ENCODE measurements around the gene TMEM132E. TPM values are rescaled to one million over a fixed set of nuclear protein-coding genes. Genes with fewer than 3 reads are reported as not detected.

TMEM132E gene
- total RNA-seq, 4 donors from 2014 or later = 0.11 to 0.13 TPM; not detected in 2

DNA sequence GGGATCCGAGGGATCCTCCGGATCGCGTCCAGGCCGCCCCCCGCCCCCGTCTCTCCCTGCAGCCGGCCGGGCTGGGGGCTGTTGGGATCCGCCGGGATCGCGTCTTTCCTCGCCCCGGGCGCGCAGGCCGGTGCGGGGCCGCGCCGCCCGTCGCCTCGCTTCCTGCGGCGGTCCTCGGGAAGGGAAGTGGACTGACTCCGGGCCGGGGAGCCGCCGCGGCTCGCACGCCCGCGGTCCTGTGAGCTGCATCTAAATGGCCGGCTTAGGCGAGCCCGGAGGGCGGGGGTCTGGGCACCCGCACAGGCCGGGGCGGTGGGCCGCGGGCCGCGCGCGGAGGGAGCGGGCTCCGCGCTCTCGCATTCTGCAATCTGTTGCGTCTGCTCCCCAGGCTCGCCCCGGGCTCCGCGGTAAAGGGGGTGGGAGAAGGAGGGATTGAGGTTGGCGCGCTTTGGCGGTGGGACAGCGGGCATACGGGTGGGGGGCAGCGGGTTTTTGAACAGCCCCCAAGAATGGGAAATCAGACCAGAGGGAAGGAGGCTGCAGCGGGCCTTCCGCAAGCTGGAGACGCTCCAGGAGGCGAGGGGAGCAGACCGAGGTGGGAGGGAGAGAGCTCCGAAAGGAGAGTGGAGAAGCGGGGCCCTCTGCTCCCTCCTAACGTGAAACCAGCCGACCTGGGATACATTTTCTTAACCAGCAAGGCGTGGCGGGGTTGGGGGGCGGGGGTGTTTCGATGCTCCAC, 2.2 kb downstream of the TMEM132E start:
- H3K4me3 ChIP-seq (replicated peaks in 1 of 3) = peak overlapping the region in 1 of 3 donors; percentile 30
- peaks cover 27 to 30% of the 10 kb centered on the region in 2 donors for H3K4me1 ChIP-seq
- DNase-seq = no peak
- no peak overlapping the region for H3K27ac ChIP-seq
- WGBS, 2 donors = 1% methylated on average over 31 to 35 of the region's 78 CpGs
- intact Hi-C loops (cut with DNase I) = no loop called here
- TF ChIP-seq, protein P1, sequence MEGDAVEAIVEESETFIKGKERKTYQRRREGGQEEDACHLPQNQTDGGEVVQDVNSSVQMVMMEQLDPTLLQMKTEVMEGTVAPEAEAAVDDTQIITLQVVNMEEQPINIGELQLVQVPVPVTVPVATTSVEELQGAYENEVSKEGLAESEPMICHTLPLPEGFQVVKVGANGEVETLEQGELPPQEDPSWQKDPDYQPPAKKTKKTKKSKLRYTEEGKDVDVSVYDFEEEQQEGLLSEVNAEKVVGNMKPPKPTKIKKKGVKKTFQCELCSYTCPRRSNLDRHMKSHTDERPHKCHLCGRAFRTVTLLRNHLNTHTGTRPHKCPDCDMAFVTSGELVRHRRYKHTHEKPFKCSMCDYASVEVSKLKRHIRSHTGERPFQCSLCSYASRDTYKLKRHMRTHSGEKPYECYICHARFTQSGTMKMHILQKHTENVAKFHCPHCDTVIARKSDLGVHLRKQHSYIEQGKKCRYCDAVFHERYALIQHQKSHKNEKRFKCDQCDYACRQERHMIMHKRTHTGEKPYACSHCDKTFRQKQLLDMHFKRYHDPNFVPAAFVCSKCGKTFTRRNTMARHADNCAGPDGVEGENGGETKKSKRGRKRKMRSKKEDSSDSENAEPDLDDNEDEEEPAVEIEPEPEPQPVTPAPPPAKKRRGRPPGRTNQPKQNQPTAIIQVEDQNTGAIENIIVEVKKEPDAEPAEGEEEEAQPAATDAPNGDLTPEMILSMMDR (IDR thresholded peaks at IDR 0.05) = no peak
- TF ChIP-seq POLR2A (IDR thresholded peaks at IDR 0.05) = no peak
- H3K36me3 ChIP-seq = no peaks in the 10 kb centered on the region
- H3K27me3 ChIP-seq = peaks cover 21% of the 10 kb centered on the region
- no peaks in the 10 kb centered on the region for H3K9me3 ChIP-seq

DNA sequence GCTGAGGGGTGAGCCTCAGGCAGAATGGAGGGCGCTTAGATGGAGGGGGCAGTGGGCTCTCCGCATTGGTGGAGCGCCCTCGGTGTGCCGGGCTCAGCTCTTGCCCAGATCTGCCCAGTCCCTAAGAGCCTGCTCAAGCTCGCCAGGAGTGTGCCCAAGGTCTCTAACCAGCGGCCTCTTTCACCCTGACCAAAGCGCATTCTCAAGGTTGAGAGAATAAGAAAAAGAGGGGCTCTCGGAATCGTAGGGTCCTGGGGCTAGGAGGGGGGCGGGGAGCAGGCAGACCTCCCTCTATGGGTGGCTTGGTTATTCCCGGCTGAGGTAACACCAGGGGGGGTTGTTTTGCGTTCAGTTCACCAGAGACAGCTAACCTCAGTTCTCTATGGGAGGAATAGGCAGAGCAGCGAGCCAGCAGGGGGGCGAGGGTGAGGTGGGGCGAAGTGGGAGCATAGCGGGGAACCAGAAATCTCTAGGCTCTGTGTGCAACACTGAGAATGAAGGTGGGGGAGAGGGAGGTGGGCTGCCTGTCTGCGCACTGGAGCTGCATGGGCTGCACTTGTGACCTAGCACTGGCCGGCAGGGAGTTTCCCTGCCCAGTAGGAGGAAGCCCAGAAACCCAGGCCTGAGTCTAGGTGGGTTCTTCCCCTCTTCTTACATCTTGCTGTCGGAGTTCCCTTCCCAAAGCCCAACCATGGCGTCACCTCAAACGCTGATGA, 3.0 kb downstream of the TMEM132E start:
- Histone ChIP-seq H3K4me3 (replicated peaks in 1 of 3) (no peak overlapping the region), H3K27me3 (peaks cover 21% of the 10 kb centered on the region), H3K9me3 (no peaks in the 10 kb centered on the region), H3K4me1 (peaks cover 27 to 30% of the 10 kb centered on the region in 2 donors), H3K27ac (no peak overlapping the region), H3K36me3 (no peaks in the 10 kb centered on the region)
- WGBS, 2 donors = 28 to 29% methylated on average over 20 to 21 of the region's 22 CpGs
- TF ChIP-seq POLR2A (IDR thresholded peaks at IDR 0.05) = no peak
- TF ChIP-seq, protein P1 (IDR thresholded peaks at IDR 0.05) = no peak
- intact Hi-C loops (cut with DNase I) = no loop called here
- DNase-seq = no peak

GRCh38 chr17:34582901-34583245, 3.5 kb downstream of the TMEM132E start:
- intact Hi-C loops (cut with DNase I) = no loop called here
- Histone ChIP-seq H3K36me3 (no peaks in the 10 kb centered on the region), H3K4me3 (replicated peaks in 1 of 3) (no peak overlapping the region), H3K27me3 (peaks cover 21% of the 10 kb centered on the region), H3K4me1 (peaks cover 27 to 30% of the 10 kb centered on the region in 2 donors), H3K9me3 (no peaks in the 10 kb centered on the region), H3K27ac (no peak overlapping the region)
- 61 to 71% methylated on average over 3 of the region's 3 CpGs for WGBS, 2 donors
- no peak for DNase-seq
- no peak for TF ChIP-seq POLR2A (IDR thresholded peaks at IDR 0.05)
- TF ChIP-seq, protein P1 (IDR thresholded peaks at IDR 0.05) = no peak

DNA sequence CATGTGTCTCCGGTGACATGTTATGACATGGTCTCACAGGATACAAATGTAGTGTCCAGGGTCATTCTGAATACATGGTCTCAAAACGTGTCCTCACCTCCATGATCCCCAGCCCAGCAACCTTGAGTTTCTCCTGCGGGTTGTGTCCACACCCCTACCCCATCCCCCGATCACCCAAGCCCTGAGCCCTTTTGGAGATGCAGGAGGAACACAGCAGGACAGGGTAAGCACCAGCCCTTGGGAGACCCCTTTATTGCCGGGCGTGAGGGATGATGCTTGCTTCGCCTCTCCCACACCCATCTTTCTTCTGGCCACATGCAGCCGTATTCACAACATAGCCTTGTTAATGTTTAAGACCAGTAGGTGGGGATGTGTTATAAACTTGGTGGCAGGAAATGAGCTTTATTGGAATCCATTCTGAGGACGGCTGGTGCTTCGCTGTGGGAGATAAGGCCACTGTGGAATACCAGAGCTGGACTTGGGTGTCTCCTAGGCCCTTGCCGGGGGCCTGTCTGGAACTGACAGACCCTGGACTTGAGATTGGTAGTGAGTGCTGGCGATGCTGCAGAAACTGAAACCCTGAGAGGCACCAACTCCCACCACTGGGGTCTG, 5.5 kb downstream of the TMEM132E start:
- Histone ChIP-seq H3K36me3 (no peaks in the 10 kb centered on the region), H3K27ac (no peak overlapping the region), H3K4me1 (peaks cover 15 to 21% of the 10 kb centered on the region in 2 donors), H3K27me3 (peaks cover 18% of the 10 kb centered on the region), H3K9me3 (no peaks in the 10 kb centered on the region), H3K4me3 (replicated peaks in 1 of 3) (no peak overlapping the region)
- intact Hi-C loops (cut with DNase I) = no loop called here
- TF ChIP-seq, protein P1 (IDR thresholded peaks at IDR 0.05) = no peak
- TF ChIP-seq POLR2A (IDR thresholded peaks at IDR 0.05) = no peak
- 32 to 34% methylated on average over 12 of the region's 12 CpGs for WGBS, 2 donors
- no peak for DNase-seq
